HG02571 (cell line): ENCODE results near the gene CSH1.
A peak's percentile ranks its signal among the peaks of the same experiment; 100 is the strongest.
"Not testable (repeated sequence)": the region's sequence is repeated elsewhere in the genome, so short reads cannot be mapped to it uniquely, and the experiment has no call there.

ENCODE experiments used
- ATAC-seq: cut with Tn5 transposase; IDR thresholded peaks from one replicate; pipeline ENCODE4 v1.9.1; 2021; ENCODE audit warnings: mild to moderate bottlenecking, moderate library complexity; ENCODE audit not compliant: unreplicated experiment

The CSH1 gene

GRCh38 chr17:63871646-63872365 lies 24.6 kb downstream of the CSH1 start:
- not testable (repeated sequence) for ATAC-seq

GRCh38 chr17:63870292-63870665 lies 26.1 kb downstream of the CSH1 start:
- not testable (repeated sequence) for ATAC-seq

- ATAC-seq = not testable (repeated sequence)
Observed at GRCh38 chr17:63869491-63870291, 26.7 kb downstream of the CSH1 start.

- not testable (repeated sequence) for ATAC-seq
Observed at GRCh38 chr17:63866625-63867024, 29.7 kb downstream of the CSH1 start.

- ATAC-seq = no peak
Observed at GRCh38 chr17:63859257-63859656, 37.1 kb downstream of the CSH1 start.

- ATAC-seq = not testable (repeated sequence)
Observed at GRCh38 chr17:63856425-63856824, 39.9 kb downstream of the CSH1 start.

- ATAC-seq = no peak
Observed at GRCh38 chr17:63855185-63855584, 41.2 kb downstream of the CSH1 start.

- ATAC-seq = no peak
Observed at GRCh38 chr17:63854709-63855108, 41.7 kb downstream of the CSH1 start.

- no peak for ATAC-seq
Observed at GRCh38 chr17:63853260-63853659, 43.1 kb downstream of the CSH1 start.

GRCh38 chr17:63850401-63850800 lies 46.0 kb downstream of the CSH1 start:
- no peak for ATAC-seq

- ATAC-seq = peak; percentile 71
Observed at GRCh38 chr17:63848834-63849689, 47.3 kb downstream of the CSH1 start.

- ATAC-seq = no peak
Observed at GRCh38 chr17:63847525-63848249, 48.7 kb downstream of the CSH1 start.

GRCh38 chr17:63845509-63845908 lies 50.9 kb downstream of the CSH1 start:
- ATAC-seq = no peak
